ENCODE results near the gene TRIM68.

The TRIM68 gene

GRCh38 chr11:4606231-4607015, 1.6 kb downstream of the TRIM68 start:
- DNase-seq: no peak

- DNase-seq: no peak
Measured at GRCh38 chr11:4605057-4605456, 3.0 kb downstream of the TRIM68 start.

- DNase-seq: no peak
Measured at GRCh38 chr11:4593739-4594138, 14.3 kb downstream of the TRIM68 start, which contains the start of gene OR52I1. TSS of gene OR52I1 (plus strand) at chr11:4594039. CDS start at chr11:4594039, 0 bp downstream.

- no peak for DNase-seq
Measured at GRCh38 chr11:4589017-4589416, 19.0 kb downstream of the TRIM68 start.

GRCh38 chr11:4581443-4581842, 26.6 kb downstream of the TRIM68 start, which contains the start of gene OR52I2:
TSS of gene OR52I2 (plus strand) at chr11:4581743.
- no peak for DNase-seq

GRCh38 chr11:4580124-4580523, 27.9 kb downstream of the TRIM68 start:
- no peak for DNase-seq

- no peak for DNase-seq
Measured at GRCh38 chr11:4578624-4579023, 29.4 kb downstream of the TRIM68 start.

- no peak for DNase-seq
Measured at GRCh38 chr11:4577761-4578160, 30.3 kb downstream of the TRIM68 start.

GRCh38 chr11:4576880-4577279, 31.2 kb downstream of the TRIM68 start:
- no peak for DNase-seq

- DNase-seq: no peak
Measured at GRCh38 chr11:4569075-4569474, 39.0 kb downstream of the TRIM68 start.

- DNase-seq: no peak
Measured at GRCh38 chr11:4565371-4565770, 42.7 kb downstream of the TRIM68 start.

- DNase-seq: no peak
Measured at GRCh38 chr11:4560467-4560866, 47.6 kb downstream of the TRIM68 start.

GRCh38 chr11:4559527-4560440, 48.2 kb downstream of the TRIM68 start:
- DNase-seq: no peak

- no peak for DNase-seq
Measured at GRCh38 chr11:4551346-4551979, 56.6 kb downstream of the TRIM68 start.
